HG03439 (cell line): ENCODE measurements around the gene LPAR1.

Source experiments
- ATAC-seq: cut with Tn5 transposase; IDR thresholded peaks from one replicate; pipeline ENCODE4 v1.9.1; 2021; ENCODE audit warnings: mild to moderate bottlenecking, moderate library complexity; ENCODE audit not compliant: unreplicated experiment

LPAR1 gene

GRCh38 chr9:111003182-111003581 is 35.1 kb downstream of the LPAR1 start:
- no peak for ATAC-seq

DNA sequence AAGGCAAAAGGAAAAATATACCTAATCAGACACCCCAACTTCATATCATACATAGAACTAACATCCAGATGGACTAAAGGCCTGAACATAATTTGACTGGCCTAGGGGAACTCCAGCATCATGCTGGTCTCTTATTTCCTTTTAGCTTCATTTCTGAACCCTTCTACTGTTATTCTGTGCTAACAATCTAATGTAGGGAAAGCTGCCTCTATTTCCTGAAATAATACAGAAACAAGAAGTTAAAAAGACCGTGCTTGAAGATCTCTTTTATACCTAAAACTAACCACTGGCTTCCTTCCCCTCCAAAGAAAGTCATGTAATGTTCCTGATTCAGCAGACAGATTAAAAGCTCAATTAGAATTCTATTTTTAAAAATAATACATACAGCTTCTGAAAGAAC is 36.7 kb downstream of the LPAR1 start:
- no peak for ATAC-seq

GRCh38 chr9:111000202-111000601 is 38.1 kb downstream of the LPAR1 start:
- ATAC-seq = no peak

DNA sequence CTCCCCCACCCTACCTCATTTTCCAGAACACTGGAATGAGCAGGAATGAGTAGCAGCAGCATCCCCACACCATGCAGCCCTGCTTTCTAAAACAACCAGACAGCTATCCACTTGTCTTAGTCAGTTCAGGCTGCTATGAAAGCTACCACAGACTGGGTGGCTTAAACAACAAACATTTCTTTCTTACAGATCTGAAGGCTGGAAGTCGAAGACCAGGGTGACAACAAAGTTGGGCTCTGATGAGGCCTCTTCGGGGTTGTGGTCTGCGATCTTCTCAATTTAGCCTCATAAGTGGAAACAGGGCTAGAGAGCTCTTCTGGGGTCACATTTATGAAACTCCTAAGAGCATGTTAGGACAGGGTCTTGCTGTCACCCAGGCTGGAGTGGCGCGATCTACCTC is 38.9 kb downstream of the LPAR1 start:
- no peak for ATAC-seq

- ATAC-seq = no peak
Observed at GRCh38 chr9:110997847-110998246, 40.4 kb downstream of the LPAR1 start.

DNA sequence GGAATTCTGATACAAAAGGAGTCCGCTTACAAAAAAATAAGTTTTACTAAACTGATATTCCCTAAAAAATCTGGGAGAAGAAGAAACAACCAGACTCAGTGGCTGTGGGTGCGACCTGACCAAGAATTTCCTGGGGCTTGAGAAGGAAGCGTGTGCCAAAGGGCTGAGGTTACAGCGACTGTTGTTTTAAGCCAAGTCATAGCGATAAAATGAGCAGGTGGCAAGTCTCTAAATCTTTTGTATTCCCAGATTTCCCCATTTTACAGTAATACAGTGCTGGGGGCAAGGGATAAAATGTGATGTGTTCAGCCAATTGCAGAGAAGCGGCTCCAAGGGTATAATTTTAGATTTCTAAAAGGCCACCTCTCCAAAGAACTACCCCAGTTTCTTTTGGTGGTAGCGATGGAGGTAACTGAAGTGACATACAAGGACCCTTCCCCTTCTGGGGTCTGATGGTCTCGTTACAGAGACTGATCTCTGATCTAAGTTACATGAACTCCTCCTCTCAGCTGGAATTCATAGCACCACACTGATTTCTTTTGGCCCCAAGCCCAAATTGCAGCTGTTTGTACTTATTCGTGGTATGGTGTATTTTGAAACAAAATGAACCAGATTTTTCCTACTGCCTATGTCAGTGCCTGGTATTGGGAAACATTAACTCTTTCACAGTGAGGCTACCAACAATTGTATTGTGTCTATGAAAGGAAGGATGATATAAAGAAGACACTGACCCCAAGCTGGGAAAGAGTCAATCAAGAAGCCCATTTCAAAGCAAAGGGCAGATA is 41.6 kb downstream of the LPAR1 start:
- no peak for ATAC-seq

DNA sequence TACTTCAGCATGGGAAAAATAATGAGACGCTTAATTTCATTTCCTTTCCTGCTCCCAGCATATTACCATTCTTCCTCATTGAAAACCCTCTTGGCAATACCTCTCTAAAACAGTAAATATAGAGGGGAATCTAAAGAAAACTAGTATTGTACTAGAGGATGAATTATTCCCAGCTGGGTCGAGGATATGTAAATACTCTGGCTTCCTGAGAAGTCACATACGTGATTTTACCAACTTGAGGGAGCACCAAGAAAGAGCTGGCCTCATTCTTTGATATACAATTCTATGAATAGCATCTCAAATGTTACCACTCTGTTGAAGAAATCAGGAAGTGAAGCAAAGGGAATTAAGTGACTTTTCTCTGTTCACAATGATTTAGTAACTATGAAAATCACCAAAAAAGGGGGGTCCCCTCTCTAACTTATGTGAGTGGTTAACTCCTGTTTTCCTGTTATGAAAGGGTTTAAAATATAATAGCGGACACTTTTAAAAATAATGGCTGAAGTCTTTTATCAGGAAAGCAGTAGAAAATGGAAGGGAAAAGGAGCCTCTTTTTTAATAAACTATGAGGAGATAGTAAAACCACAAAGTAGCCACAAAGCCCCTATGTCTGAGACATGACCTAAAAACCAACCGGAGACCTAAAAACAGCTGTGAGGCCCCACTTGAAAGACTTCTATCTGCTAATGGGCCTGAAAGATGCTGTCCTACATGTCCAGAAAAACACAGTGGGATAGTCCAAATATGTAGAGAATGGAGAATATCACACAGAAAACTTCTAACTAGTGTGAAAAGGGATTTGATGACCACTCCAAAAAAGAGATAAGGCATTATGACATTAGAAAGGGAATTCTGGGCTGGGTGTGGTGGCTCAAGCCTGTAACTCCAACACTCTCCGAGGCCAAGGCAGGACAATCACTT is 42.6 kb downstream of the LPAR1 start:
- no peak for ATAC-seq

- no peak for ATAC-seq
Observed at GRCh38 chr9:110994771-110995241, 43.5 kb downstream of the LPAR1 start.

- ATAC-seq = no peak
Observed at GRCh38 chr9:110990481-110990880, 47.8 kb downstream of the LPAR1 start.

DNA sequence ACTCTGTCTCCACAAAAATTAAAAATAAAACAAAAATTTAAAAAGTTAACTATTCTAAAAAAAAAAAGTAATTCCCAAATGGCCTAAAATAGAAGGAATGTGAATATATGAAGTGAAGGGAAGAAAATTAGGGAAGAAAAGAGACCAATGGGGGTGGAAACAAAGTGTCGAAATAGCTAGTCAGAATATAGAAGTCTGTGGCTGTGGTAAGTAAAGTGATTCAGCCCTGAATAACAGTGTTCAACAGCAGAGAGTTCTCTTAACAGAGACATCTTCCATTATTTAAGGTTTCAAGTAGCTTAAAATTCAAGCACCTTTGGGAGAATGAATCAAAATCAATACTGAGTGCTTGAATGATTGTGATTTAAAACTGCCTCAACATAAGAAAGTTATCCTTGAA is 51.7 kb downstream of the LPAR1 start:
- no peak for ATAC-seq

DNA sequence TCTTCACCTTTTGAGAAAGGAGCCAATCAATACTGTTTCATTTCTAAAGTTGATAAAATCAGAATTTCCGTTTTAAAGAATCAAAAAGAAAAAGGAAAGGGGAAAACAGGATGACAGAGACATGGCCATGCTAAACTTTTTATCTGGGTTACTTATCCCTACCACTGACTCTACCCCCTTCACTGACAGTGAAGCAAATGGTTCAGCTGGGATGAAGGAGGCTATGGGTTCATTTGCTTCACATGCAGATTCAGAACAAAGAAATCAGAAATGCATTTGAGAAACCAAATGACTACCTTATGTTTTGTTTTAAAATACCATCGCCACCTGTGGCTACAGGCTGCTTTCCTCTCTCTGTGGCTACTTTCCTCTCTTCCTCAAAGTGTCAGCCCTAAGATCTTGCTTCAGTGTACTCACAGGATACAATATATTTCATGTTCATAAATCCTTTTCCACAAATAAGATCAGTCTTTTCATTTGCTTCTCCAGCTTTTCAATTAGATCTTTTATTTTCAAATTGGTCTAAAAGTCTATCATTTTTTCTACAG is 53.3 kb downstream of the LPAR1 start:
- ATAC-seq = no peak

DNA sequence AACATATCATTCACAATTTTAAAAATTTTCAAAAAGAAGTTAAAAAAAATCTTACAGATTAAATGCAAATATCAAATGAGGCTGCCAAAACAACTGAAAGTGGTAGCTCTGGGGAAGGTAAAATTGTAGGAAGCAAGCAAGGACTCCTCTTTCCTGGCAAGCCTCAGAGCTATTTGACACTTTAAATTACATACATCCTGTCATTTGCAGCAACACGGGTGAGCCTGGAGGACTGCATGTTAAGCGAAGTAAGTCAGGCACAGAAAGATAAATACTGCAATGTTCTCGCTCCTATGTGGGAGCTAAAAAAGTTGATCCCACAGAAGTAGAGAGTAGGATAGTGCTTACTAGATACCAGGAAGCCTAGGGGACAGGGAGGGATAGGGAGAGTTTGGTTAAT is 58.0 kb downstream of the LPAR1 start:
- ATAC-seq = no peak

GRCh38 chr9:110979636-110980035 is 58.6 kb downstream of the LPAR1 start:
- no peak for ATAC-seq

- ATAC-seq = no peak
Observed at GRCh38 chr9:110978516-110978915, 59.8 kb downstream of the LPAR1 start.

DNA sequence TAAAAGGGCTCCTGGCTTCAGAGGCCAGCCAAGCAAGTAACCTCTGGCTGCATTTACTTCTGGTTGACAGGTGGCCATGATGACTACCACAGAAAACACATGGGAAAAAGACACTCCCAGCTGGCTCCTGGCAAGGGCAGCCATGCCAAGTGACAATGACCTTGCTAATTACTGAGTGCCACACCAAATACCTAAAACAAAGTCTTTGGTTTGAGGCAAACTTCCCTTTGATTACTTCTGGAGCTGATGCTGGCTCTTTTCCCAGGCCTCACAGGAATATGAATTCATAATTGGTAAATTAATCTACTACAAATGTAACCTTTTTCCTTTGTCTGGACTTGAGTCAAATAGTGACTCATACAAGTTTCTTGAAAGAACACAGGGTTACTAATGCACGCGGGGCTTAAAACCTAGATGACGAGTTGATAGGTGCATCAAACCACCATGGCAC is 61.0 kb downstream of the LPAR1 start:
- no peak for ATAC-seq

- no peak for ATAC-seq
Observed at GRCh38 chr9:110975969-110976368, 62.3 kb downstream of the LPAR1 start.

DNA sequence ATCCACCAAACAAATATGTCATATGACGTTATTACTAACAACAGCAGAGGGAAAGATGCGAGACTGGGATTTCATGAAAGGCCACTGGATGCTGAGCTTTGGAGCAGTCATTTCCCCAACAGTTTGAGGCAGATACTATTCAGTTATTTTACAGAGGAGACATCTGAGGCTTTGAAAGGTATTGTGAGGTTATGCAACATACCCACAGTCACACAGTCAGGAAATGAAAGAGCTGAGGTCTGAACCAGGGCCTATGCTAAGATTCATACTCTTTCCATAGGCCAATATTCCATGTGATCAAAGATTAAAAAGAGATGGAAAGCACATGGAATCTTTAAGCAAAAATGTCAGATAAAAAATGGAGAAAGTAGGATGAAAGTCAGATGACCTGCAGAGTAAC is 63.0 kb downstream of the LPAR1 start:
- no peak for ATAC-seq

DNA sequence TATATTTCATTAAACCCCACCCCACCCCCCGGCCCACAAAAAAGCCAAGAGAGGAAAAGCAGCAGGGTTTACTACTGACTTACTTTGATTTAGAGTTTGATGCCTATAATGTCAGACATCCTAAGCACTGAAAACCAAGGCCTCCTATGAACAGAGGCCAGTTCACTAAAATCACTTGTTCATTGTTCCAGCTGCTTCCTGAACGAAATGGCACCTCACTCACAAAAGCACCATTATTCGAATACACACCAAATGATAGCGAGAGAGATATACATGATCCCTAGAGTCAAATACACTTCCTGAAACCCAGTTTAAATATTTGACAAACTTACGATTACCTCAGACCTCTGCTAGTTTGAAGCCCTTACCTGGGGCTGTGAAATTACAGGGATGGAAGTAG is 66.6 kb downstream of the LPAR1 start:
- ATAC-seq = no peak

DNA sequence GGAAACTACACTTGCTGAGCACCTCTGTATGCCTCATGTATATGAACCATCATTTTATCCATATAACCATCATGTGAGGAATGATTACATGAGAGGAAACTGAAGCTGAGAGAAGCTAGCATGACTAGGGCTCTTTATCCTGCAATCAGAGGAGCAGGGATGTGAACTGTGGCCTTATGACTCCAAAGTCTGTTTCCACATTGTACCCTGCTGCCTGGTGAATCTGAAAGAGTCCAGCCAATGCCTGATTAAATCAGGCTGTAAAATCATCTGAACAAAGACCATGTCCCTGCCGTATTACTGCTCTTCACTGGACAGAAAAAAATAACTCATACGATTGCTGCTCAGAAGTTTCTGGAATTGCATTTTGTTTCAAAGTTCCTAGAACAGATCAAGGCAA is 67.0 kb downstream of the LPAR1 start:
- ATAC-seq = no peak

DNA sequence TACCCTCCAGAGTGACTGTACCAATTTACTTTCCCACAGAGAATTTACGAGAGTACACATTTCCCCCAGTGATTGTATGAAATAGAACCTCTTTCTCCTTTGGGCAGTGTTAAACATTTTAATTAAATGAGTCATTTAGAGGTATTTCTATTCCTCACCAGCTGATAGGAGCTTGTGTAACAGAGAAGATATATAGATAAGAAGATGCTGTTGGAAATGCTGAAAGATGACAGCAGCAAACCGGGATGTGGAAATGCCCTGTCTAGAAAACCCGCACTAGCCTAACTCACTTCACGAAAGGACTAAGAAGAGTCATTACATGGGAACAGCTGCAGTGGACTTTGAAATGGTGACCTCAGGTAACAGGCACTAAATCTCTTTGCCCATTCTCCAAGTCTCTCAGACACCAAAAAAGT is 68.3 kb downstream of the LPAR1 start:
- no peak for ATAC-seq

- ATAC-seq = no peak
Observed at GRCh38 chr9:110968096-110968495, 70.2 kb downstream of the LPAR1 start.

DNA sequence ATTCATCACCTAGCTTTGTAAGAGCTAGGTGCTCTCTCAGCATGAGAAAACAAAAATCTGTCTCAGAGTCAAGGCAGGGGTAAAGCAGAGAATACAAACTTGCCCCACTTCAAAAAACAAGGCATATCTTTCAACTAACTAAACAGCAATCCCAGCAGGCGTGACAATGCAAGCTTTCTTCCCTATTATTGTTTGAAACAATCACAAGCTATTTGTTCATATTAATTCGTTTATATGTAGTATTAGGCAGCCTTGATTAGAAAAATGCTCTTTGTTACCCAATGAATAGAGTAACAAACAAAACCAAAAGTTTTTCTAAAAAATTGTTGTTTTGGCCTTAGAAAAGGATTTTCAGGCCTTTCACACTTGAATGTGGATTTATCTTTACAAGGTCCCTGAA is 71.1 kb downstream of the LPAR1 start:
- ATAC-seq = no peak
